Gastroesophageal sphincter (tissue), 3 donors: ENCODE results near the gene BPIFA2.

ENCODE experiments used
- EP300 ChIP-seq: sonication (generic); formaldehyde crosslinking; IDR thresholded peaks from one replicate; pipeline ENCODE4 v1.6.1; 2017; ENCODE audit warnings: antibody characterized with exemption, mild to moderate bottlenecking
- POLR2A ChIP-seq, 2 donors: fragments of 450-650 bp; IDR thresholded peaks; one replicate each; pipeline ENCODE4 v1.6.1; 2017; ENCODE audit warnings: antibody characterized with exemption in 2 of 2, mild to moderate bottlenecking in 2 of 2, moderate library complexity in 1 of 2
- POLR2AphosphoS5 ChIP-seq: sonication (generic); formaldehyde crosslinking; IDR thresholded peaks from one replicate; pipeline ENCODE4 v1.6.1; 2017; ENCODE audit warnings: antibody characterized with exemption
- TF ChIP-seq, protein P1 (sequence below), 4 experiments: fragments of 200-600 bp in 2 of 4; fragments of 450-650 bp in 2 of 4; sonication (generic) in 1 of 4; IDR thresholded peaks; one replicate each; pipeline ENCODE4 v1.5.1; 2017 to 2019; ENCODE audit warnings: antibody characterized with exemption in 4 of 4, mild to moderate bottlenecking in 2 of 4, moderate library complexity in 2 of 4

- TF ChIP-seq, protein P1, sequence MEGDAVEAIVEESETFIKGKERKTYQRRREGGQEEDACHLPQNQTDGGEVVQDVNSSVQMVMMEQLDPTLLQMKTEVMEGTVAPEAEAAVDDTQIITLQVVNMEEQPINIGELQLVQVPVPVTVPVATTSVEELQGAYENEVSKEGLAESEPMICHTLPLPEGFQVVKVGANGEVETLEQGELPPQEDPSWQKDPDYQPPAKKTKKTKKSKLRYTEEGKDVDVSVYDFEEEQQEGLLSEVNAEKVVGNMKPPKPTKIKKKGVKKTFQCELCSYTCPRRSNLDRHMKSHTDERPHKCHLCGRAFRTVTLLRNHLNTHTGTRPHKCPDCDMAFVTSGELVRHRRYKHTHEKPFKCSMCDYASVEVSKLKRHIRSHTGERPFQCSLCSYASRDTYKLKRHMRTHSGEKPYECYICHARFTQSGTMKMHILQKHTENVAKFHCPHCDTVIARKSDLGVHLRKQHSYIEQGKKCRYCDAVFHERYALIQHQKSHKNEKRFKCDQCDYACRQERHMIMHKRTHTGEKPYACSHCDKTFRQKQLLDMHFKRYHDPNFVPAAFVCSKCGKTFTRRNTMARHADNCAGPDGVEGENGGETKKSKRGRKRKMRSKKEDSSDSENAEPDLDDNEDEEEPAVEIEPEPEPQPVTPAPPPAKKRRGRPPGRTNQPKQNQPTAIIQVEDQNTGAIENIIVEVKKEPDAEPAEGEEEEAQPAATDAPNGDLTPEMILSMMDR (IDR thresholded peaks at IDR 0.05): no peak
- no peak for TF ChIP-seq POLR2A (IDR thresholded peaks at IDR 0.05)
- TF ChIP-seq POLR2AphosphoS5: no peak
- no peak for TF ChIP-seq EP300
Observed at GRCh38 chr20:33177866-33178265, 9.9 kb downstream of the BPIFA2 start.
